ENCODE data around the gene MGLL.

DNA sequence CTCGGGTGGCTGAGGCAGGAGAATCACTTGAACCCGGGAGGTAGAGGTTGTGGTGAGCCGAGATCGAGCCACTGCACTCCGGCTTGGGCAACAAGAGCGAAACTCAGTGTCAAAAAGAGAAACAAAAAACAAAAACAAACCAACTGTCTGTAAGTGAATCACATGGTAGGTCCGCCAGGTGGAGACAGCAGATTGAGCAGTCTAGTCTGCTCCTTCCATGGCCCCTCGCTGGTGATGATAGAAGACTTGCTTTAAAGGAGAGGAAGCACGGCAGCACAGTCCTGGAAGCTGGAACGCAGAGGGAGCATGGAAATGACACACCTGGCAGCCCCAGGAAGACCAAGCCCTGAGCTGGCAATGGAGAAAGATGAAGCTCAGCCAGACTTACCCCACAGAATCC, 31.4 kb upstream of the MGLL start:
- TF ChIP-seq, protein P1, sequence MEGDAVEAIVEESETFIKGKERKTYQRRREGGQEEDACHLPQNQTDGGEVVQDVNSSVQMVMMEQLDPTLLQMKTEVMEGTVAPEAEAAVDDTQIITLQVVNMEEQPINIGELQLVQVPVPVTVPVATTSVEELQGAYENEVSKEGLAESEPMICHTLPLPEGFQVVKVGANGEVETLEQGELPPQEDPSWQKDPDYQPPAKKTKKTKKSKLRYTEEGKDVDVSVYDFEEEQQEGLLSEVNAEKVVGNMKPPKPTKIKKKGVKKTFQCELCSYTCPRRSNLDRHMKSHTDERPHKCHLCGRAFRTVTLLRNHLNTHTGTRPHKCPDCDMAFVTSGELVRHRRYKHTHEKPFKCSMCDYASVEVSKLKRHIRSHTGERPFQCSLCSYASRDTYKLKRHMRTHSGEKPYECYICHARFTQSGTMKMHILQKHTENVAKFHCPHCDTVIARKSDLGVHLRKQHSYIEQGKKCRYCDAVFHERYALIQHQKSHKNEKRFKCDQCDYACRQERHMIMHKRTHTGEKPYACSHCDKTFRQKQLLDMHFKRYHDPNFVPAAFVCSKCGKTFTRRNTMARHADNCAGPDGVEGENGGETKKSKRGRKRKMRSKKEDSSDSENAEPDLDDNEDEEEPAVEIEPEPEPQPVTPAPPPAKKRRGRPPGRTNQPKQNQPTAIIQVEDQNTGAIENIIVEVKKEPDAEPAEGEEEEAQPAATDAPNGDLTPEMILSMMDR (IDR thresholded peaks at IDR 0.05; ENCODE audit: insufficient read depth, low read depth, low read length) = no peak
- TF ChIP-seq EZH2 (IDR thresholded peaks at IDR 0.05; ENCODE audit: insufficient read depth, low read length) = no peak
